Mesenchymal stem cell (in vitro differentiated cells and primary cell): Measurements from ENCODE around the gene CSPG4.

ENCODE experiments used
- DNase-seq: peaks from one replicate; pipeline ENCODE4 v3.0.0-alpha.2; 2013
- H2AFZ ChIP-seq: one replicate; pipeline ENCODE4 v1.6.1; 2013; ENCODE audit warnings: low read depth, mild to moderate bottlenecking, control low read depth, inconsistent platforms, low read length, moderate library complexity
- H2AK5ac ChIP-seq: 2 replicates; pipeline ENCODE4 v1.6.1; 2013; ENCODE audit warnings: low read length, moderate library complexity, mild to moderate bottlenecking, inconsistent platforms; ENCODE audit not compliant: severe bottlenecking
- H2BK120ac ChIP-seq: one replicate; pipeline ENCODE4 v1.6.1; 2013; ENCODE audit warnings: low read depth, mild to moderate bottlenecking, inconsistent platforms, low read length, moderate library complexity
- H2BK12ac ChIP-seq, 2 experiments: one replicate each; pipeline ENCODE4 v1.6.1; 2013; ENCODE audit warnings: inconsistent platforms in 2 of 2, low read length in 2 of 2, mild to moderate bottlenecking in 2 of 2, moderate library complexity in 2 of 2, control low read depth in 1 of 2
- H2BK15ac ChIP-seq: one replicate; pipeline ENCODE4 v1.6.1; 2013; ENCODE audit warnings: mild to moderate bottlenecking, low read depth, inconsistent platforms; ENCODE audit not compliant: poor library complexity, severe bottlenecking
- H2BK5ac ChIP-seq: 2 replicates; pipeline ENCODE4 v1.6.1; 2013; ENCODE audit warnings: low read depth, mild to moderate bottlenecking, low read length, control low read depth, inconsistent platforms; ENCODE audit not compliant: poor library complexity, severe bottlenecking
- H3K14ac ChIP-seq, 2 experiments: one replicate each; pipeline ENCODE4 v1.6.1; 2013; ENCODE audit warnings: inconsistent platforms in 2 of 2, low read length in 2 of 2, control low read depth in 1 of 2, mild to moderate bottlenecking in 1 of 2, moderate library complexity in 1 of 2
- H3K18ac ChIP-seq, 2 experiments: one replicate each; pipeline ENCODE4 v1.6.1; 2013; ENCODE audit warnings: inconsistent platforms in 2 of 2, low read length in 2 of 2, control low read depth in 1 of 2, low read depth in 1 of 2, mild to moderate bottlenecking in 1 of 2
- H3K23ac ChIP-seq, 2 experiments: one replicate each; pipeline ENCODE4 v1.6.1; 2013; ENCODE audit warnings: inconsistent platforms in 2 of 2, low read length in 2 of 2, mild to moderate bottlenecking in 2 of 2, moderate library complexity in 2 of 2, control low read depth in 1 of 2
- H3K27ac ChIP-seq: 2 replicates; pipeline ENCODE4 v1.5.1; 2013; ENCODE audit warnings: mild to moderate bottlenecking, moderate library complexity, low read length, control low read depth, inconsistent platforms; ENCODE audit not compliant: poor library complexity, severe bottlenecking
- H3K27me3 ChIP-seq, 2 experiments: 2 replicates each; pipeline versions ENCODE4 v1.6.1 to v1.7.0; 2013; ENCODE audit warnings: low read length in 2 of 2, mild to moderate bottlenecking in 2 of 2, moderate library complexity in 2 of 2, control low read depth in 1 of 2, inconsistent platforms in 1 of 2; ENCODE audit not compliant: control insufficient read depth in 1 of 2, insufficient read depth in 1 of 2
- H3K36me3 ChIP-seq, 2 experiments: 2 replicates each; pipeline versions ENCODE4 v1.6.1 to v1.7.0; 2013; ENCODE audit warnings: low read length in 2 of 2, control low read depth in 1 of 2, inconsistent platforms in 1 of 2, low read depth in 1 of 2, mild to moderate bottlenecking in 1 of 2; ENCODE audit not compliant: insufficient read depth in 2 of 2, control insufficient read depth in 1 of 2
- H3K4ac ChIP-seq, 2 experiments: one replicate each; pipeline ENCODE4 v1.6.1; 2013; ENCODE audit warnings: inconsistent platforms in 2 of 2, low read length in 2 of 2, mild to moderate bottlenecking in 2 of 2, moderate library complexity in 2 of 2, control low read depth in 1 of 2, low read depth in 1 of 2
- H3K4me1 ChIP-seq: 2 replicates; pipeline ENCODE4 v1.6.1; 2013; ENCODE audit warnings: low read depth, low read length, control low read depth; ENCODE audit not compliant: control insufficient read depth, insufficient read depth
- H3K4me2 ChIP-seq: 2 replicates; pipeline ENCODE4 v1.6.1; 2013; ENCODE audit warnings: low read length, mild to moderate bottlenecking, inconsistent platforms; ENCODE audit not compliant: poor library complexity, severe bottlenecking
- H3K4me3 ChIP-seq, 2 experiments: 2 replicates each; pipeline versions ENCODE4 v1.5.1 to v1.7.0; 2013; ENCODE audit warnings: low read length in 2 of 2, mild to moderate bottlenecking in 2 of 2, control low read depth in 1 of 2, low read depth in 1 of 2; ENCODE audit not compliant: insufficient read depth in 1 of 2
- H3K79me1 ChIP-seq: replicated peaks from 2 replicates; pipeline ENCODE4 v1.6.1; 2013; ENCODE audit warnings: mild to moderate bottlenecking, control low read depth, low read length, inconsistent platforms; ENCODE audit not compliant: poor library complexity, severe bottlenecking
- H3K9ac ChIP-seq: 2 replicates; pipeline ENCODE4 v1.7.0; 2013; ENCODE audit warnings: mild to moderate bottlenecking, low read length, moderate library complexity
- H3K9me3 ChIP-seq: 2 replicates; pipeline ENCODE4 v1.7.0; 2013; ENCODE audit warnings: mild to moderate bottlenecking, low read length; ENCODE audit not compliant: control insufficient read depth
- H4K8ac ChIP-seq: one replicate; pipeline ENCODE4 v1.6.1; 2013; ENCODE audit warnings: inconsistent platforms, mild to moderate bottlenecking, low read length, moderate library complexity
- H4K91ac ChIP-seq: one replicate; pipeline ENCODE4 v1.6.1; 2013; ENCODE audit warnings: mild to moderate bottlenecking, low read length, inconsistent platforms
- WGBS: methylation state at CpG from one replicate; pipeline ENCODE4 v1.1.7; 2013; ENCODE audit warnings: mixed read lengths; 5-methylcytosine and 5-hydroxymethylcytosine counted together

Gene CSPG4

DNA sequence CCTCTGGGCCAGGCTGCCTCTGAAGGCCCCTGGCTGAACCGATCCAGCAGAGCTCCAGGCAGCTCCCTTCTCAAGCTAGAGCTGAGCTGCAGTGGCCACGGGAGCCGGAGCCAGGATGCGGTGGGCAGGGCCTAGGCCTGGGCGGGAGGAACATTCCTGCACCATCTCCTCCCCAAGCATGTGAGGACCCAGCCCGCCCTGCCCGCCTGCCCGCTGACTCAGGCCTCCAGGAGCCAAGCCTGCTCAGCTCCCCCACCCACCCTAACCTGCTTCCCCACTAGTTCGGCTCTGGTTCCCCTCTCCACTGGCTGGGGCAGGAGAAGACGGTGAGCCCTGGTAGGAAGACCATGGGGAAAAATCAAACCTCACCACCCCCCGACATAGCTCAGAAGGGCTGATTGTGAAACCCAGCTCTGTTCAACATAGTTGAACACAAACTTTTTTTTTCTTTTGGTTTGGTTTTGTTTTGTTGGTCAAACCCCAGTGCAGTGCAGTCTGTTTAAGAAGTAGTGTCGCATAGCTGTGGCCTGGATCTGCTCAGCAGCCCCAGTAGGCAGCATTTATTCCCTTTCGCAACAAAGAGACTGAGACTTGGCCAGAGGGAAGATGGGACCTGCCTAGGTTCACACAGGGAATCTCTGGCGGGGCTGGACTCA lies 51.4 kb downstream of the CSPG4 start:
- Histone ChIP-seq H3K27me3 (no peaks in the 10 kb centered on the region), H2AK5ac (peak overlapping the region; percentile 70), H3K9ac (peak overlapping the region; percentile 91), H3K23ac (no peak overlapping the region), H3K14ac (peak overlapping the region in 1 of 2 experiments; percentile 66), H2BK5ac (peak overlapping the region; percentile 89), H2BK12ac (peak overlapping the region; percentile 73 to 93), H2BK15ac (no peak overlapping the region), H4K8ac (peak overlapping the region; percentile 71), H3K4me3 (peak overlapping the region in 1 of 2 experiments; percentile 53), H3K79me1 (peaks cover 40% of the 10 kb centered on the region), H3K4me1 (peaks cover 40% of the 10 kb centered on the region), H3K27ac (peak overlapping the region; percentile 93), H2AFZ (no peak overlapping the region), H4K91ac (peak overlapping the region; percentile 74), H3K9me3 (no peaks in the 10 kb centered on the region), H3K18ac (peak overlapping the region; percentile 81 to 93), H3K4me2 (peak overlapping the region; percentile 35), H3K4ac (peak overlapping the region; percentile 87 to 92), H2BK120ac (peak overlapping the region; percentile 88), H3K36me3 (peaks cover 55 to 62% of the 10 kb centered on the region in 2 experiments)
- peak; percentile 96 for DNase-seq
- 17% methylated on average over 11 of the region's 14 CpGs for WGBS

GRCh38 chr15:75659928-75660645 lies 52.6 kb downstream of the CSPG4 start:
- Histone ChIP-seq H3K4me2 (no peak overlapping the region), H2AFZ (no peak overlapping the region), H3K79me1 (peaks cover 44% of the 10 kb centered on the region), H4K8ac (peak overlapping the region; percentile 59), H3K27ac (peak overlapping the region; percentile 91), H4K91ac (peak overlapping the region; percentile 55), H3K9ac (peak overlapping the region; percentile 91), H2BK12ac (peak overlapping the region; percentile 73 to 93), H3K27me3 (no peaks in the 10 kb centered on the region), H3K14ac (peak overlapping the region in 1 of 2 experiments; percentile 80), H3K36me3 (peaks cover 65 to 68% of the 10 kb centered on the region in 2 experiments), H3K23ac (no peak overlapping the region), H3K9me3 (no peaks in the 10 kb centered on the region), H2BK15ac (no peak overlapping the region), H3K18ac (peak overlapping the region; percentile 81 to 93), H3K4me1 (peaks cover 40% of the 10 kb centered on the region), H3K4ac (peak overlapping the region; percentile 87 to 92), H2BK5ac (no peak overlapping the region), H2AK5ac (peak overlapping the region; percentile 49), H2BK120ac (no peak overlapping the region), H3K4me3 (peak overlapping the region in 1 of 2 experiments; percentile 16)
- DNase-seq = no peak
- WGBS = 91% methylated on average over 17 of the region's 17 CpGs

DNA sequence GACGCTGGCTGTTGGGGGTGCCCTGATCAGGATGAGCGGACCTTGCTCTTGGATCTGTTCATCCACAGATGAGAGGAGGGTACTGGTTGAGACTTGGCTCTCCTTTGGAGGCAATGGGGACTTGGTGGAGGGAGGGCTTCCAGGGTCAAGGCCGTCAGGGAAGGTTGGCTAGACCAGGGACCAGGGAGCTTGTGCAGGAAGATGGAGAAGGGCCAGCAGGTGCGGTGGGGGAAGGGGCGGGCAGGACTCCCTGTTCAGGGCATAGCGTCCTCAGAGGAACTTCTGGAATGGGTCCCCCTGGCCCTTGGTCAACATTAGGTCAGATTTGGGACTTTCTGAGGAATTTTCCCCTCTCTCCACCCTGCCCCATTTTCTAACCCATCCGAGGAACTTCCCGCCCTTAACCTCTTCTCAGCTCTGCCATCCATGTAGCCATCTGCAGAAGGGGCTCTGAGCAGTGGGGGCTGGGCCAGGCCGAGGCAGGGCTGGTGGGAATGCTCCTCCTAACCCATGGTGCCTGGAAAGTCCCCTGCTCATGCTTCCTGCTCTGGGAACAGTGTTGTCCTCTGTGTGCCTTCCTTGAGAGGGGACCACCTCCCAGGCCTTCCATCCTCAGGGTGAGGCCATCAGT lies 53.4 kb downstream of the CSPG4 start:
- Histone ChIP-seq H3K4me1 (peaks cover 40% of the 10 kb centered on the region), H3K4ac (peak overlapping the region in 1 of 2 experiments; percentile 26), H3K79me1 (peaks cover 42% of the 10 kb centered on the region), H3K4me2 (no peak overlapping the region), H3K27me3 (no peaks in the 10 kb centered on the region), H2BK12ac (no peak overlapping the region), H4K91ac (no peak overlapping the region), H2BK120ac (no peak overlapping the region), H3K14ac (no peak overlapping the region), H3K9me3 (no peaks in the 10 kb centered on the region), H4K8ac (no peak overlapping the region), H3K27ac (no peak overlapping the region), H3K36me3 (peaks cover 71 to 76% of the 10 kb centered on the region in 2 experiments), H3K23ac (no peak overlapping the region), H2BK5ac (no peak overlapping the region), H2AK5ac (no peak overlapping the region), H3K9ac (peak overlapping the region; percentile 91), H2AFZ (no peak overlapping the region), H3K18ac (no peak overlapping the region), H3K4me3 (no peak overlapping the region), H2BK15ac (peak overlapping the region; percentile 71)
- DNase-seq = no peak
- 91% methylated on average over 9 of the region's 9 CpGs for WGBS

- Histone ChIP-seq H3K79me1 (peaks cover 26% of the 10 kb centered on the region), H3K4ac (no peak overlapping the region), H3K4me3 (no peak overlapping the region), H2AFZ (no peak overlapping the region), H3K27me3 (no peaks in the 10 kb centered on the region), H2BK12ac (no peak overlapping the region), H3K27ac (no peak overlapping the region), H2BK5ac (no peak overlapping the region), H3K14ac (no peak overlapping the region), H2AK5ac (no peak overlapping the region), H4K8ac (no peak overlapping the region), H3K4me2 (no peak overlapping the region), H3K9me3 (no peaks in the 10 kb centered on the region), H3K23ac (no peak overlapping the region), H2BK15ac (no peak overlapping the region), H3K9ac (no peak overlapping the region), H3K36me3 (peaks cover 76% of the 10 kb centered on the region in 2 experiments), H3K4me1 (peaks cover 47% of the 10 kb centered on the region), H3K18ac (no peak overlapping the region), H4K91ac (no peak overlapping the region), H2BK120ac (no peak overlapping the region)
- 98% methylated on average over 21 of the region's 22 CpGs for WGBS
- DNase-seq = no peak
Observed at GRCh38 chr15:75656813-75657212, 55.8 kb downstream of the CSPG4 start.
